Neural cell (in vitro differentiated cells): ENCODE results near the gene PDPN. TPM values are rescaled to one million over a fixed set of nuclear protein-coding genes. Genes with fewer than 3 reads are reported as not detected.
A peak's percentile ranks its signal among the peaks of the same experiment; 100 is the strongest.

Experiments used
- H2AFZ ChIP-seq: fragments of 200-600, 300-800 bp; sonication (generic), shearing (Covaris generic); 2 replicates; pipeline ENCODE4 v1.6.0; 2014; ENCODE audit warnings: low read depth, mild to moderate bottlenecking, antibody characterized with exemption, low read length, moderate library complexity
- H3F3A ChIP-seq: fragments of 200-600 bp; shearing (Covaris generic); 2 replicates; pipeline ENCODE4 v1.6.1; 2016; ENCODE audit warnings: mild to moderate bottlenecking, moderate library complexity, mixed read lengths, antibody characterized with exemption, low read length; ENCODE audit not compliant: insufficient read depth, poor library complexity, severe bottlenecking
- H3K27ac ChIP-seq: fragments of 200-600, 300-800 bp; sonication (generic), shearing (Covaris generic); 2 replicates; pipeline ENCODE4 v1.5.1; 2014; ENCODE audit warnings: mild to moderate bottlenecking, low read length, moderate library complexity
- H3K27me3 ChIP-seq: fragments of 300-800, 200-600 bp; sonication (generic), shearing (Covaris generic); 2 replicates; pipeline ENCODE4 v1.6.0; 2014; ENCODE audit warnings: mild to moderate bottlenecking, low read depth, low read length, moderate library complexity; ENCODE audit not compliant: insufficient read depth
- H3K36me3 ChIP-seq: fragments of 300-800, 200-600 bp; sonication (generic), shearing (Covaris generic); 2 replicates; pipeline ENCODE4 v1.5.1; 2014; ENCODE audit warnings: mild to moderate bottlenecking, antibody characterized with exemption, low read length, moderate library complexity; ENCODE audit not compliant: insufficient read depth
- H3K4me2 ChIP-seq: fragments of 300-800, 200-600 bp; sonication (generic), shearing (Covaris generic); 2 replicates; pipeline ENCODE4 v1.6.0; 2014; ENCODE audit warnings: mild to moderate bottlenecking, low read length
- H3K4me3 ChIP-seq: fragments of 300-800, 200-600 bp; sonication (generic), shearing (Covaris generic); 2 replicates; pipeline ENCODE4 v1.5.1; 2014; ENCODE audit warnings: mild to moderate bottlenecking, low read length, moderate library complexity
- H3K79me2 ChIP-seq: fragments of 200-600 bp; shearing (Covaris generic); replicated peaks from 2 replicates; pipeline ENCODE4 v1.6.0; 2014; ENCODE audit warnings: mild to moderate bottlenecking, low read length, moderate library complexity; ENCODE audit not compliant: insufficient read depth
- H3K9ac ChIP-seq: fragments of 300-800, 200-600 bp; sonication (generic), shearing (Covaris generic); 2 replicates; pipeline ENCODE4 v1.6.1; 2016; ENCODE audit warnings: mild to moderate bottlenecking, low read length, mixed read lengths
- H3K9me2 ChIP-seq: fragments of 200-600 bp; shearing (Covaris generic); 2 replicates; pipeline ENCODE4 v1.6.1; 2016; ENCODE audit warnings: mild to moderate bottlenecking, low read length, mixed read lengths; ENCODE audit not compliant: insufficient read depth
- H3K9me3 ChIP-seq: fragments of 200-600, 300-800 bp; sonication (generic), shearing (Covaris generic); 2 replicates; pipeline ENCODE4 v1.6.1; 2016; ENCODE audit warnings: mild to moderate bottlenecking, mixed run types, low read length, moderate library complexity, mixed read lengths
- H4K20me1 ChIP-seq: fragments of 200-600 bp; shearing (Covaris generic); 2 replicates; pipeline ENCODE4 v1.6.1; 2016; ENCODE audit warnings: mild to moderate bottlenecking, mixed run types; ENCODE audit not compliant: insufficient read depth
- EP300 ChIP-seq: fragments of 450-650 bp; conservative IDR thresholded peaks from 2 replicates; pipeline ENCODE4 v1.6.1; 2014; ENCODE audit warnings: antibody characterized with exemption, mild to moderate bottlenecking, moderate library complexity; ENCODE audit not compliant: poor library complexity, severe bottlenecking
- EZH2 ChIP-seq: fragments of 200-600, 300-800 bp; shearing (Covaris generic), sonication (generic); IDR thresholded peaks from 2 replicates; pipeline ENCODE4 v1.6.1; 2014; ENCODE audit warnings: antibody characterized with exemption, low read length, borderline replicate concordance, mild to moderate bottlenecking; ENCODE audit not compliant: insufficient read depth, poor library complexity, severe bottlenecking
- MXI1 ChIP-seq: fragments of 450-650 bp; conservative IDR thresholded peaks from 2 replicates; pipeline ENCODE4 v1.6.1; 2014; ENCODE audit warnings: antibody characterized with exemption, mild to moderate bottlenecking; ENCODE audit not compliant: poor library complexity, severe bottlenecking
- POLR2AphosphoS5 ChIP-seq: IDR thresholded peaks from 2 replicates; pipeline ENCODE4 v1.6.1; 2012
- RAD21 ChIP-seq: fragments of 450-650 bp; conservative IDR thresholded peaks from 2 replicates; pipeline ENCODE4 v1.6.1; 2014; ENCODE audit warnings: antibody characterized with exemption, mild to moderate bottlenecking, moderate library complexity
- SMC3 ChIP-seq: fragments of 450-650 bp; conservative IDR thresholded peaks from 2 replicates; pipeline ENCODE4 v1.6.1; 2014; ENCODE audit warnings: antibody characterized with exemption, mild to moderate bottlenecking, moderate library complexity; ENCODE audit not compliant: poor library complexity
- TAF1 ChIP-seq: IDR thresholded peaks from 2 replicates; pipeline ENCODE4 v1.6.1; 2012; ENCODE audit warnings: low read depth
- polyA plus RNA-seq: library from polyadenylated mRNA; depleted of rRNA; stranded (reverse); fragments of >200 nt; gene quantifications from 2 replicates; pipeline ENCODE4 v1.2.3, GENCODE V29; 2014
- TF ChIP-seq, protein P1 (sequence below): fragments of 450-650 bp; IDR thresholded peaks from 2 replicates; pipeline ENCODE4 v1.5.1; 2014; ENCODE audit warnings: antibody characterized with exemption, mild to moderate bottlenecking, moderate library complexity; ENCODE audit not compliant: poor library complexity, severe bottlenecking
- TF ChIP-seq, protein P2 (sequence below): IDR thresholded peaks from 2 replicates; pipeline ENCODE4 v1.6.1; 2012; ENCODE audit warnings: borderline replicate concordance

The PDPN gene
- polyA plus RNA-seq, 1 donor from 2014 or later, result 0.63 TPM

DNA sequence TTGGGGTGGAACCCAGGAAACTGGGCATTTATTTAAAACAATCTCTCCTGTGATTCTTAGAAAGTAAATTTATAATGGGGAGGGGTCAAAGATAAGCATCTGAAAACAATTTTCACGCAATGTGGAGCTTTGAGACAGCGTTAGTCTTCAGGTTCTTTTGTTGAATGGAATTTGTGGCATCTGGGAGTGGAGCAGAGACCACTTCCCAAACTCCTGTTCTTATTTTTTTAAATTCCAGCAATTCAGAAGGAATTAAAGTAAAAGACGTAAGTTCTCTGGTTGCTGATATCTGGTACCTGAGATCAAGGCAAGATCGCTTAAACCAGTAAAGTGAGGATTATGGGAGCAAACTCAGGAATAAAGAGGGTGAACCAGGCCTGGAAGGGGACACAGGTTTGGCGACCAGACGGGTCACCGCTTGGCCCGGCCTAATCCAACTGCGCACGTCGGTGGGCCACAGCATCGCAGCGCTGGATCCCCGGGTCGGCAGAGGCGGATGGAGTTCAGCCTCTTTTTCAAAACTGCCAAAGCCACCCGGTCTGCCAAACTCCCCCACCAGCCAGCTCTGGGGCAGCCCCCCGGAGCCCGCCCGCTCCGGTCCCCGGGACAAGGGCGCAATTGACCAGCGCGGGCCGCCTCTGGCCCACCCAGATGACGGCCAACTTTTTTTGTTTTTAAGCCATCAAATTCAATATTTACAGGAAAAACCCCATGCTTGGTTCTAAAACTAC lies 754 bp upstream of the PDPN start:
- Histone ChIP-seq H3K4me3 (no peak overlapping the region), H3K4me2 (no peak overlapping the region), H3K79me2 (no peaks in the 10 kb centered on the region), H3F3A (no peaks in the 10 kb centered on the region), H2AFZ (no peak overlapping the region), H3K9ac (no peak overlapping the region), H3K27ac (no peak overlapping the region), H3K36me3 (no peaks in the 10 kb centered on the region), H3K9me2 (no peaks in the 10 kb centered on the region), H3K9me3 (no peaks in the 10 kb centered on the region), H3K27me3 (peaks cover 38% of the 10 kb centered on the region), H4K20me1 (no peaks in the 10 kb centered on the region)
- TF ChIP-seq EP300 (no peak), POLR2AphosphoS5 (no peak), MXI1 (no peak), SMC3 (no peak), TAF1 (no peak), RAD21 (no peak), EZH2 (no peak)
- TF ChIP-seq, protein P1, sequence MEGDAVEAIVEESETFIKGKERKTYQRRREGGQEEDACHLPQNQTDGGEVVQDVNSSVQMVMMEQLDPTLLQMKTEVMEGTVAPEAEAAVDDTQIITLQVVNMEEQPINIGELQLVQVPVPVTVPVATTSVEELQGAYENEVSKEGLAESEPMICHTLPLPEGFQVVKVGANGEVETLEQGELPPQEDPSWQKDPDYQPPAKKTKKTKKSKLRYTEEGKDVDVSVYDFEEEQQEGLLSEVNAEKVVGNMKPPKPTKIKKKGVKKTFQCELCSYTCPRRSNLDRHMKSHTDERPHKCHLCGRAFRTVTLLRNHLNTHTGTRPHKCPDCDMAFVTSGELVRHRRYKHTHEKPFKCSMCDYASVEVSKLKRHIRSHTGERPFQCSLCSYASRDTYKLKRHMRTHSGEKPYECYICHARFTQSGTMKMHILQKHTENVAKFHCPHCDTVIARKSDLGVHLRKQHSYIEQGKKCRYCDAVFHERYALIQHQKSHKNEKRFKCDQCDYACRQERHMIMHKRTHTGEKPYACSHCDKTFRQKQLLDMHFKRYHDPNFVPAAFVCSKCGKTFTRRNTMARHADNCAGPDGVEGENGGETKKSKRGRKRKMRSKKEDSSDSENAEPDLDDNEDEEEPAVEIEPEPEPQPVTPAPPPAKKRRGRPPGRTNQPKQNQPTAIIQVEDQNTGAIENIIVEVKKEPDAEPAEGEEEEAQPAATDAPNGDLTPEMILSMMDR, result no peak
- TF ChIP-seq, protein P2, sequence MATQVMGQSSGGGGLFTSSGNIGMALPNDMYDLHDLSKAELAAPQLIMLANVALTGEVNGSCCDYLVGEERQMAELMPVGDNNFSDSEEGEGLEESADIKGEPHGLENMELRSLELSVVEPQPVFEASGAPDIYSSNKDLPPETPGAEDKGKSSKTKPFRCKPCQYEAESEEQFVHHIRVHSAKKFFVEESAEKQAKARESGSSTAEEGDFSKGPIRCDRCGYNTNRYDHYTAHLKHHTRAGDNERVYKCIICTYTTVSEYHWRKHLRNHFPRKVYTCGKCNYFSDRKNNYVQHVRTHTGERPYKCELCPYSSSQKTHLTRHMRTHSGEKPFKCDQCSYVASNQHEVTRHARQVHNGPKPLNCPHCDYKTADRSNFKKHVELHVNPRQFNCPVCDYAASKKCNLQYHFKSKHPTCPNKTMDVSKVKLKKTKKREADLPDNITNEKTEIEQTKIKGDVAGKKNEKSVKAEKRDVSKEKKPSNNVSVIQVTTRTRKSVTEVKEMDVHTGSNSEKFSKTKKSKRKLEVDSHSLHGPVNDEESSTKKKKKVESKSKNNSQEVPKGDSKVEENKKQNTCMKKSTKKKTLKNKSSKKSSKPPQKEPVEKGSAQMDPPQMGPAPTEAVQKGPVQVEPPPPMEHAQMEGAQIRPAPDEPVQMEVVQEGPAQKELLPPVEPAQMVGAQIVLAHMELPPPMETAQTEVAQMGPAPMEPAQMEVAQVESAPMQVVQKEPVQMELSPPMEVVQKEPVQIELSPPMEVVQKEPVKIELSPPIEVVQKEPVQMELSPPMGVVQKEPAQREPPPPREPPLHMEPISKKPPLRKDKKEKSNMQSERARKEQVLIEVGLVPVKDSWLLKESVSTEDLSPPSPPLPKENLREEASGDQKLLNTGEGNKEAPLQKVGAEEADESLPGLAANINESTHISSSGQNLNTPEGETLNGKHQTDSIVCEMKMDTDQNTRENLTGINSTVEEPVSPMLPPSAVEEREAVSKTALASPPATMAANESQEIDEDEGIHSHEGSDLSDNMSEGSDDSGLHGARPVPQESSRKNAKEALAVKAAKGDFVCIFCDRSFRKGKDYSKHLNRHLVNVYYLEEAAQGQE, result no peak

DNA sequence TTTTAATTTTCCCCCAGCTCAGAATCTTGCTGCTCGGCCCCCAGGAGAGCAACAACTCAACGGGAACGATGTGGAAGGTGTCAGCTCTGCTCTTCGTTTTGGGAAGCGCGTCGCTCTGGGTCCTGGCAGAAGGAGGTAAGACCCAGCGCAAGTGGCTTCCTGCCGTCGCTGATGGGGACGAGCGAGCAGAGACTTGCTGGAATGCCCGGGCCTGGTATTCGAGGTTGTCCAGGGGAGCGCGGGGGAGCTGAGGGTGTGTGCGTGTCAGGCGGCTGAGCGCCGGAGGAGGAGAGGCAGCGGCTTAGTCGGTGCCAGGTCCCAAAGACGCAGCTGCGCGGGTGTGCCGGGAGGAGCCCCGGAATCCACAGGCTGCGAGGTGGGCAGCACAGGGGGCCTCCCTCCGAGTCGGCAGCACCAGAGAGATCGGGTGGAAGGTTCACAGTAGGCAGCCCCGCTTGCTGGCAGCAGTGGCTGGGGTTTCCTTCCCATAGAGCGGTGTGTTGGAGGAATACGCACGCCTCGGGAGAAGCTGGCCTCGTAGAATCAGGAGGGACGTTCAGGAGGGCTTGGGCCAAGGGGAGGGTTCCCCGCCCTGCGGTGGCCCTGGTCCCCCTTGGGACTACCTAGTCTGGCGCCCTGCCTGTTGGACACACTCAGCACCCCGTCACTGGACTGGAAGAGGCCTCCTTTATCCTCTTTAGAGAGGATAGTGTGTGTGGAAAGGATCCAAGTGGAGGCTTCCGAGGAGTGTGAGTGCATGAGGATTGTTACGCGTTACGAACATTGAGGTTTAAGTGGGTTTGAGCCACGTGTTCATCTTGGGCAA lies 547 bp downstream of the PDPN start:
- Histone ChIP-seq H3K9me2 (no peaks in the 10 kb centered on the region), H3K9me3 (no peaks in the 10 kb centered on the region), H3K4me2 (no peak overlapping the region), H2AFZ (no peak overlapping the region), H4K20me1 (no peaks in the 10 kb centered on the region), H3K4me3 (peak overlapping the region; percentile 51), H3K27me3 (peaks cover 38% of the 10 kb centered on the region), H3K36me3 (no peaks in the 10 kb centered on the region), H3K27ac (no peak overlapping the region), H3F3A (no peaks in the 10 kb centered on the region), H3K79me2 (no peaks in the 10 kb centered on the region), H3K9ac (no peak overlapping the region)
- TF ChIP-seq EP300 (no peak), RAD21 (no peak), SMC3 (no peak), POLR2AphosphoS5 (no peak), EZH2 (no peak), TAF1 (no peak), MXI1 (no peak)
- TF ChIP-seq, protein P2, result no peak
- TF ChIP-seq, protein P1, result no peak
